GM18526 (cell line): ENCODE results near the gene GCNT3.

ENCODE experiments used
- POLR2A ChIP-seq: IDR thresholded peaks from 3 replicates; pipeline ENCODE4 v1.6.1; 2011; ENCODE audit not compliant: insufficient read length; ENCODE audit errors: extremely low read depth

The GCNT3 gene

GRCh38 chr15:59596640-59597039, 14.9 kb upstream of the GCNT3 start:
- TF ChIP-seq POLR2A, result no peak

- TF ChIP-seq POLR2A, result no peak
These were observed 13.1 kb upstream of the GCNT3 start for GRCh38 chr15:59598461-59598860.

- TF ChIP-seq POLR2A, result no peak
These were observed 5.6 kb upstream of the GCNT3 start for GRCh38 chr15:59605994-59606393.

- no peak for TF ChIP-seq POLR2A
These were observed 1.6 kb upstream of the GCNT3 start for GRCh38 chr15:59609730-59610712.

- TF ChIP-seq POLR2A, result no peak
These were observed 2.6 kb downstream of the GCNT3 start for GRCh38 chr15:59614153-59614552.

- no peak for TF ChIP-seq POLR2A
These were observed 4.1 kb downstream of the GCNT3 start for GRCh38 chr15:59615661-59616060.

GRCh38 chr15:59616379-59616778, 4.8 kb downstream of the GCNT3 start:
- no peak for TF ChIP-seq POLR2A

- TF ChIP-seq POLR2A, result no peak
These were observed 6.8 kb downstream of the GCNT3 start for GRCh38 chr15:59618406-59618805.

GRCh38 chr15:59622289-59622688, 10.7 kb downstream of the GCNT3 start:
- TF ChIP-seq POLR2A, result no peak

GRCh38 chr15:59632714-59633113, 21.1 kb downstream of the GCNT3 start:
- TF ChIP-seq POLR2A, result no peak

- TF ChIP-seq POLR2A, result no peak
These were observed 24.6 kb downstream of the GCNT3 start for GRCh38 chr15:59636184-59636583.

- no peak for TF ChIP-seq POLR2A
These were observed 30.8 kb downstream of the GCNT3 start for GRCh38 chr15:59642351-59642750.

GRCh38 chr15:59644756-59645155, 33.2 kb downstream of the GCNT3 start:
- no peak for TF ChIP-seq POLR2A

- no peak for TF ChIP-seq POLR2A
These were observed 34.7 kb downstream of the GCNT3 start for GRCh38 chr15:59646277-59646676.

GRCh38 chr15:59647085-59647484, 35.5 kb downstream of the GCNT3 start:
- no peak for TF ChIP-seq POLR2A

GRCh38 chr15:59649603-59650002, 38.0 kb downstream of the GCNT3 start:
- no peak for TF ChIP-seq POLR2A

GRCh38 chr15:59654046-59654445, 42.5 kb downstream of the GCNT3 start:
- no peak for TF ChIP-seq POLR2A

- TF ChIP-seq POLR2A, result peak; percentile 74
These were observed 45.5 kb downstream of the GCNT3 start, which contains the start of gene GTF2A2 for GRCh38 chr15:59656897-59657634. Gene GTF2A2, minus strand, starts transcription at chr15:59657515. Its CDS starts 5,238 bp downstream, at chr15:59652277.
